GM21381 (cell line): ENCODE measurements around the gene LPAR3.
"Not testable (repeated sequence)": the region's sequence is repeated elsewhere in the genome, so short reads cannot be mapped to it uniquely, and the experiment has no call there.

Source experiments
- ATAC-seq: cut with Tn5 transposase; IDR thresholded peaks from one replicate; pipeline ENCODE4 v1.9.1; 2021; ENCODE audit warnings: mild to moderate bottlenecking, moderate library complexity; ENCODE audit not compliant: unreplicated experiment

The LPAR3 gene, protein sequence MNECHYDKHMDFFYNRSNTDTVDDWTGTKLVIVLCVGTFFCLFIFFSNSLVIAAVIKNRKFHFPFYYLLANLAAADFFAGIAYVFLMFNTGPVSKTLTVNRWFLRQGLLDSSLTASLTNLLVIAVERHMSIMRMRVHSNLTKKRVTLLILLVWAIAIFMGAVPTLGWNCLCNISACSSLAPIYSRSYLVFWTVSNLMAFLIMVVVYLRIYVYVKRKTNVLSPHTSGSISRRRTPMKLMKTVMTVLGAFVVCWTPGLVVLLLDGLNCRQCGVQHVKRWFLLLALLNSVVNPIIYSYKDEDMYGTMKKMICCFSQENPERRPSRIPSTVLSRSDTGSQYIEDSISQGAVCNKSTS

DNA sequence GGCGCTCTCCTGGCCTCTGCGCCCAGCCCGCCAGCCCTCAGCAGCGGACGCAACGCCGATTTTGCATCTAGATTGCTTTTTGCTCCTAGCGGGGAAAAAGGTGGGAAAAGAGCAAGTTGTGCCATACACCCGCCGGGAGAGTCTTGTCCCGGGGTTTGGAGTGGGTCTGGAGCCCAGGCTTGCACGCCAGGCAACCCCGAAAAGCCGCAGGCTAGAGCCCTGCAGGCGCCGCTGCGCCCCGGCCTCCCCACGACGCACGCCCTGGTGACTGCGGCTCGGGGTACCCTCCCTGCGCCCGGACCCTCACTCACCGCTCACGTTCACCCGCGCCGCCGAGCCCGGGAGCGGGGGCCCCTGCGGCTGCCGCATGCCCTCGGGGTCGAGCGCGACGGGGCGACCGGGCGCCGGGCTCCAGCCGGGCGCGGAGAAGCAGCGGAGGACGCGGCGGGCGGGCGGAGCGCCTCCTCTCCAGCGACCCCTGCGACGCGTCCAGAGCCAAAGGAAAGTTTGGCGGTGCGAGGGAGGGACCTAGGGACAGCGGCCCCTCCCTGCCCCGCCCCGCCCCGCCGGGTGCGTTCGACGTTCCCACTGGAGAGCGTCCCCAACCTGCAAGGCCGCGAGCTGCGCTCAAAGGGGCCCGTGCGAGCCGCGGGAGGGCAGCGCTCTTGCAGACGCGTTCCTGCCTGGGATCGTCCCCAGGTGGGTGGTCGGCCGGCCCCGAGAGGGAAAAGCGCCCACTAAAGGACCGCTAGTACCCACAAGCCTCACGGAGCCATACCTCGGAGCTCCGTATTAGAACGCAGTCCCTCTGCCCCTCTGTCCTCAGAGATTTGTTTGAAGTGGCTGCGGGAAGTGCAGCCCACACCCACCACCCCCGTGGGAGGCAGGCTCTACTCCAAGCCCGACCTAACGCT, at the start of gene LPAR3:
Gene LPAR3, minus strand, starts transcription at position 502 of the 914 bp plus-strand sequence. CDS start 27,086 bp downstream, outside the sequence.
- no peak for ATAC-seq

DNA sequence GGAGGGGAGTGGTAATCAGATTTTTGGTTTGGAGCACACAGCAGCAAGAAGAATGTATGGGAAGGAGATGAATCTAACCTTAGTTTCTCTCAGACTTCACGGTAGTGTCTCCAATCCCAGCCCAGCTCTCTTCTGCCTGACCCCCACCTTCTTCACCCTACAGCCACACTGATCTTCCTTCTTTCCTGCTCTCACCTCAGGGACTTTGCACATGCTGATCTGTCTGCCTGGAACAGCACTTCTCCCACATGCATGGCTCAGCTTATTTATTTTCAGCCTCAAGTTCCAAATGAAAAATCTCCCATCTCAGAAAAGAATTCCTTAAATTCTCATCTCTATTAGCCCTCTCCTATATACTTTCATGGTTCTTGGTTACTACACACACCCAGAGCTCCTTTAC, 48.8 kb upstream of the LPAR3 start:
- ATAC-seq = no peak

DNA sequence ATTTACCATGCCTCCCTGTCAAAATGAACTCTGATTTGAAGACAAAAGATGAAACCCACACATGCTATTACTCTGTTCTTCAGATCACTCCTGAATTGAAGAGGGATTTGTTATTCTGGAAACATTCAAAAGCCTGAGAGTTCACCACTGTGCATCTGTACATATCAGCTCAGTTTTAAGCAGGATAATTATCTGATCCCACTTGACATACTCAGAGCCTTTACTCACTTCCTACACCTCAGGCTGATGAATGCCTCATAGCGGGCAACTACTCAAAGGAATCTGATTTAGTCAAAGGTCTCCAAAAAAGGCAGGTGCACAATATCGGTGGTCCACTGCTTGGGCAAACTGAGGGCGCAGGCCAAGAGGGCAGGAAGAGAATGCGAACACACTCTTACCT, 47.5 kb upstream of the LPAR3 start:
- ATAC-seq = no peak

DNA sequence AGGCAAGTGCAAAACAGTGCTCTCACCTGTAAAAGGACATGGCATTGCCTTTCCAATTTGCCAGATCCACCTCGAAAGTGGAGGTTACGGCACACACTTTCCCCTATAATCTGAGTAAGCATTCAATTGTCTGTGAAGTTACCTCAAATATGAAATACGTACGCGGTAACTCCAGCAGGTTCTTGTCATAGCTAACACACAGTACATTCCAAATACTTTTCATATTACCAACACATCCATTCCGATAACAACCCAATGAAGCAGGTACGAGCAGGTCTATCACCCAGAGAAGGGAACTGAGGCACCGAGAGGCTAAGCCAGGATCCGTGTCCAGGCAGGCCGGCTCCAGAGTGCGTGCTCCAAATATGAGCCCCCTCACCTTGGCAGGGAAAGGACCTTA, 46.8 kb upstream of the LPAR3 start:
- no peak for ATAC-seq

DNA sequence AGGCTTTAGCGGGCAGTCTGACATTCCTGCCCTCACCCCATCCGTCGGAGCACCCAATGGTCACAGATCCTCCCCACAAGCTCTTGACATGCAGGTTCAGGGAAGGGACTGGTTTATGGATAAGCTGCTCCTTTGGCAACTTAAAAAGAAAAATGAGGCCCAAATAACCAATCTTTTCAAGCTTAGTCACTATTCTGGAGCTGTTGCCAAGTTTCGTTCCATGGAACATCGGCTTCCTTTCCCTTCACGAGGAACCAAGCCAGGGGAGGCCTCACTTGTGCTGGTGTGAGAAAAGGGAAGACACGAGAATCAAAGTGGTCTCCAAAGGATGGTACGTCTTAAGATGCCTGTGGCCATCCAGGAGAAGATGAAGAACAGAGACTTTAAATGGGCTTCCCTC, 46.1 kb upstream of the LPAR3 start:
- no peak for ATAC-seq

DNA sequence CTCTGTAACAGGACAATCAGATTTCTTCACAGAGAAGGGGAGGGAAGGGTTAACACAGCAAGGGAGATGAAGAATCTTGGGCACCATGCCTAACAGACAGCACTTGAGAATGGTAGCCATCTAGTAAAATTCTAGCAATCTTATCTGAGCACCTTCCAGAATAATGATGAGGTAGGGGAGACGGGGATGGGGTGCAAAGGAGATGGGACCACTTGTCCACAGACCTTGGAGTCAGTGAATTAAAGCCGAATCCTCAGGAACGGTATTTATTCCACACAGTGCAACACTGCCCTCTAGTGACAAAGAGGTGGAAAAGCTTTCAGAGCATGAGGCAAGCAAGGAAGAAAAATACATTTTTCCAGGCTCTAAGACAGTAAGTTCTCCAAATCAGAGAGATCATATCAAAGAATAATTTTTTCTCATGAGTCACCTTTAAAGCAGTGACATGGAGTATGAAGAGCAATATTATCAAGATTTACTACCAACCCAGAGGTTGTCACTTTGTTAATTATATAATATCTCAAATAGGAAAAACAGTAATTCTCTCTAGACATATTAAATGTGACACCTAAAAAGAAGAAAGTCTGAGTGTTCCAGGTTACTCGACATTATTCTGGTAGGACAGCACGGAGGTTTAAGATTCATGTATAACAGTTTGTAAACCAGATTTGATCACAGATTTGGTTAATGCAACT, 43.3 kb upstream of the LPAR3 start:
- no peak for ATAC-seq

DNA sequence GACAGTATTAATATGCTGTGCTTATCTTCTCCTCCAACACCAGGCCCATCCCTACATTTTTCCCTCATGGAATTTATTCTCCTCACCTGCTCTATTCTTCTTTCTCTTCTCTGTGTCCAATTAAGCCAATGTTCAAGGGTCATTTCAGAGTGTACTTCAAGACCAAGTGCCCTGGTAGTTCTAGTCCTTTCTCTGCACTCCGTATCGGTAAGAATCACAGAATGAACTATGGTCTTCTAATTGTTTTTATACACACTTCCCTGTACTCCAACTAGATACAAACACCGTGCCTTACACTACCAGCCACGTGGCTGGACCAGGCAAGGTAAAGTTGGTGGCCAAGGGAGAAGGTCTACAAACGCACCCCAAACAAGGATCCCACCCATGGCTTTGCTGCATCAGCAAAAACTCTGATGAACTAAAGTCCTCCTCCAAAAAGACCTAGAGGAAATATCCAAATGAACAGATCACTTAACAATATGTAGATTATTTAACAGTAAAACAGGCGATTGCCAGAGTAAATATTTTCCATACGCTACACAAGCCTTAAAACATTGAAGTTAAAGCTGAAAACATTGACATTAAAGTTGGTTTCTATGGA, 40.1 kb upstream of the LPAR3 start:
- no peak for ATAC-seq

DNA sequence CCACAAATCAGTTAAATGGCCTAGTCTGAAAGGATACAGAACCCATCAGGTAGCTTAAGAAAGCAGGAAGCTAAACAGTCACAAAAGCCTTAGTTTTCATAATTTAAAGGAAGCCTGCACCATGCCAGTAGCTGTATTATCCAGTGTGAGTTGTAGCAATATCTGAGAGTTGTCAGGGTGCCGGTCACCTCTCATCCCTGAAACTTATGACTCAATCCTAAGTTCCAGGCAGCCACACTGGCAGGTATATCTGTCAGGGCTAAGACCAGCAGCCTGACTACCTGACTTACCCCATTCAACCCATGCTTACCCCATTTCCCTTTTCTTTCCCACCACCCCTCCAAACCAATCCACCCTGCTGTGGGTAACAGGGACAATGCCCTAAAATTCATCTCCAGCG, 37.8 kb upstream of the LPAR3 start:
- ATAC-seq = no peak

DNA sequence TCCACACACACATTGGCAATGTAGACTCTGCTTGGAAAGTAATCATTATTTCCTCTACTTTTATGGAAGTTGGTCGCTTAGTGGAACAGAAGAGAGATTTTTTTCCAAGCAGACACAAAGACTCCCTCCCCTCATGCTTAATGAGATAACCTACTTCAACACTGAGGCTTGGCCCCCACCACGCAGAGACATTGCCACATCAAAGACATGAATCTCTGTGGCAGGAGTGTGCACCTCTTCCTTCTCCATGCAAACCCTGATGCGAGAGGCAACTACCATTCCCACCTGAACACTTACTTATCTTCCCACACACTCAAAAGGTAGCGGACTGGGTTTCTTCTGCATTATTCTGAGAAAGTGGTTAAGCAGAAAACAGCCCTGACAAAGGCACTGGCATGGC, 37.3 kb upstream of the LPAR3 start:
- ATAC-seq = no peak

DNA sequence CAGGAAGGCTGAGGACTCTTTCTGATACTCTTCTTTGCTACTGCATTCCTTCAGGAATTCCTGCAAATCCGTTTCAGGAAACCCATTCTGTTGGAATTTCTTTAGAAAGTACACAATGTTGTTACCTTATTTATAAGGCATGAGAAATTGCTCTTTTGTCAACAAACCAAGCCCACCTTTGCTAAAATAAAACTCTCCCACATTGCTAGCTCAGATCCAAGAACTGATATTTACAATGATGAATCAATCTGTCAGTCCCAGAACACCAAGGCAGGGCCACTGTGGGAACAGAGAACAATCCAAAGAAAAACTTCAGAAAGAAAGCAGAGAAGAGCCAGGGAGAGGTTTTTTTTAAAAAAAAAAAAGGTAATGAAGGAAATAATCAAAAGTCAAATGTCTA, 36.6 kb upstream of the LPAR3 start:
- ATAC-seq = no peak

DNA sequence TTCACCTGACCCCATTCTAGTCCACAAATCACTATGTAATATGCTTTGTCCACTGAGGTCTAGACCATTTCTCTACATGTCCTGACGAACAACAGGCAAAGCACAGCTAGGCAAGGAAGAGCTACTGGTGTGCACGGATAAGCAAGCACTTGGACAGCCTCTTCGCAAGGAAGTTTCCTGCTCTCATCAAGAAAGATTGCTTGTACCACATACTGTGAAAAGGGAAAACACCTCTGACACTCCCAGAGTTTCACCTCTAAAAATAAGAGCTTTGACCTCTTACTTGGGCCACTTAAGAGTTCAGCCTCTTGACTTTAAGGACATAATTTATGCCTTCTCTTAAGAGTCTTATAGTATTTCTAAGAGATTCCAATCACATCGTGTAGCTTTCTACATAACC, 36.0 kb upstream of the LPAR3 start:
- no peak for ATAC-seq

DNA sequence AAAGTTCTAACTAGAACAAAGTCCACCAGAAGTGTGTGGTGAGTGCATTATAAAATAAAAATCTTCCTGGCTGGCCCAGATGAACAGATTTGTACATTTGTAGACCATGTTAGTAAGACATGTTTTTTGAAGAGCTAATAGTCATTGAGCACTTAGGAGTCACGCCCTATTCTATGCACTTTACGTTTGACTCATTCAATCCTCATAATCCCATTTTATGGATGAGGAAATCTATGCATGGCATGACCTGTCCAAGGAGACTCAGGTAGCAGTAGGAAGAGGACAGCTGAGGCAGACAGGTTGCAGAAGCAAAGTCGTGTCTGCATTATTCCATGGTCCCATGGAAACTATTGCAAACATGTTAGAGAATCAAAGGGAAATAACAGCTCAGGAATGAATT, 30.3 kb upstream of the LPAR3 start:
- no peak for ATAC-seq

DNA sequence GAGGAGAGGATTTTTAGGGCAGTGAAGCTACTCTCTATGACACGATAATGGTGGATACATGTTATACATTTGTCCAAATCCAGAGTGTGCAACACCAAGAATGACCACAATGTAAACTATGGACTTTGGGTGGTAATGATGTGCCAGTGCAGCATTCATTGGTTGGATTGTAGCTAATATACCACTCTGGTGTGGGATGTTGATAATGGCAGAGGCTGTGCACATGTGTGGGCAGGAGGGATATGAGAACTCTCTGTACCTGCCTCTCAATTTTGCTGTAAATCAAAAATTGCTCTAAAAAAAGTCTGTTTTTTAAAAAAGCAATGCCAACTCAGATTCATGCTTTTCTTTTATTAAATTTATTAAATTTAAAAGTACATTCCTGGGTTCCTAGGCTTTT, 27.2 kb upstream of the LPAR3 start:
- ATAC-seq = no peak

DNA sequence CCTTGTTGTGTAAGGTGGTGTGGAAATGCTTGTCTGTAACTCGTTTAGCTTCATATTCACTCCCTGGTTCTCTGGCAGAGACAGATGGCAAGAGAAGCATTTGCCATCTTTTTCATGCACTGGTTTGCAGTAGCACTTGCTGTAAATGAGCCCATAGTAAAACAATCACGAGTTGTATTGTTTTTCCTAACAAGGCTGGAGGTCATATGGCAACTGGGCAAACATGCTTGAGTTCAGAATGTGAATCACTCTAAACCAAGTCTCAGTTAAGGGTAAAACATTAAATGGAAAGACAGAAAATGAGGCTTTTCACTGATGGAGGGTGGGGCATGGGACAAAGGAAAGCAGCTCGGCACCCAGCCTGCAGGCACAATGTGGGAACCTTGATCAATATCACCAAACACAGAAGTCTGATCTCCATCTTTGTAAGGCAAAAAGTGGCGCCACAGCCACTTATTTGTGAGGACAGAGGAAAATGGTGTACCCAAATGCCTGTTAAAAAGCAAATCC, 26.5 kb upstream of the LPAR3 start:
- no peak for ATAC-seq

DNA sequence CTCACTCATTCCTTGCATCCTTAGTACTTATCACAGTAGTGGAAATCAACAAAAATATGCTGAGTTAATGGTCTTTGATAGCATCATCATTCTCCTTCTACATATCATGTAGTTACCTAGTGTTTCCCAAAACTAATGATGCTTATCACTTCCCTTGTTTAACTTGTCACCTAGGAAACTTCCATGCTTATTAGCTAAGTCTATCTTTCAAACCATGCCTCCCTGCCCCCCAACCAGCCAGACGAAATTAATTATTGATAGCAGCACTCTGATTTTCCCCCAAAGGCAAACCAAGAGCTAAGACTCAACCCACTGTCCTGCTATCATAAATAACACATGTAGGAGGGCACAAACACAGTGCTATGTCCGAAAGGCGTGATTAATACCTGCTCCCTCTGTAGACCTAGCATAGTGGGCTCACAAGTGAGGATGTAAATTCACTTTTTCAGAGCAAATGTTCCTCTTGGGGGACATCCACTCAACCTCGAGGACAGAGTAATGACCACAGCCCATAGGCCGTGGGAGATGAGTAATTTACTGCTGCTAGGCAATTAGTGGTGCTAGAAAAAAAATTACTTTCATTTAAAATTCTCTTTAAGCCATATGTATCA, 25.8 kb upstream of the LPAR3 start:
- ATAC-seq = no peak

DNA sequence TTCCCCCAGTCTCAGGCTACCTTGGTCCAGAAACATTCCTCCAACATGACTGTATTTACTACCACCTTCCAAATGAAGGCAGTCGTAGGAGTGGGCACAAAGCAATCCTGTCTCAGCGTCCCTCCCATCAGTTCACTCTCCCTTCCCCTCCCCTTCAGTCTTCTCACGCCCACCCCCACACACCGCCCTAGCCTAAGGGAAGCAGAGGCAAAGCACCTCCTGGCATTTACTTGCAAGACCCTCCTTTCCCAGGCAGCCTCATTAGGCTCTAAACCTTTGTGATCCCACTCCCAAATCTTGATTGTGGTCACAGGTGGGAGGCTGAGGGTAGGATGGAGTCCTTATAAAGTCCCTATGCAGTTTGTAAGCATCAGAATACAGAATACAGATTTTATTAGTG, 23.9 kb upstream of the LPAR3 start:
- ATAC-seq = no peak

DNA sequence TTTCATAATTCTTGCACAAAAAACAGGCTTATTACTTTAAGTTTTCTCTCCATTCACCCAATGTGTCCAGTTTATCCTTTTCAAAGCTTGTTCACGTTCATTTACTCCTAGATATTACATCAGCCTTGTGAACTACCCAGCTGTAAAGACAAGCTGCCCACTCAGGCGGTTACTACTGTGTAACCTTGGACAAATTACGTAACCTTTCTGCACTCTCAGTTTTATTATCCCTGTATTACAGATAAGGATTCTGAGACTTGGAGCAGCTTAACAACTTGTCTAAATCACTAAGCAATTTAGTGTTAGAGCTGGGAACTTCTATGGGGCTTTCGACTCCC, 20.5 kb upstream of the LPAR3 start:
- ATAC-seq = no peak

DNA sequence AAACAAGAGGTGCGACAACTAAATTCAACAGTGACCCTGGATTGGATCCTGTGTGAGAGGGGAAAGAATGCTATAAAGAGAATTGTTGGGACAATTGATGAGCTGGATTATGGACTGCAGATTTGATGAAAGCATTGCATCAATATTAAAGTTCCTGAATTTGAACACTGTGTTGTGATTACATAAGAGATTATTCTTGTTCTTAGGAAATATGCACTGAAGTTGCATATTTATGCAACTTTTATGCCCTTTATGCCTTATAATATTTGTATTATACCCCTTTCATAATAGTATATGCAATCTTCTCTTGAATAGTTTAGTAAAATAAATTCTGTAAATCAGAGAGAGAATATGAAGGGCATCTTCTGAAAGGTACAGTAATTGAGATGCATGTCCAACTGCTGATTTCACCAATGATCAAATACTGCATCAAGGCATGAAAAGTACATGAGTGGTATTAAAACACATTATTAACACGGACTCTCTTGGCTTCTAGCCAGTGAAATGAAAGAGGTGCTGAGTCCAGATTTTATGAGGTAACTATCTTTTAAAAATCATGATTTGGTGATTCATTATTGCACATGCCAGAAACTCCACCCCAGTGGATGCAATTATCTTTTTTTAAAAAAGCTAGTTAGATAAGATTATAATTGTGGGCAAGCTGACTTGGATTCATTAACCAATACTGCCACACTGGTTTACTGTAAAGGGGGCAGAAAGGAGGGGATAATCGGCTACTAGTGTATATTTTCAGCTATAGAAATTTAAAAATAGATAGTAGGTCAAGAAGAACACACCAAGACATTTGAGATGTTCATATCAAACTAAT, 19.9 kb upstream of the LPAR3 start:
- no peak for ATAC-seq

DNA sequence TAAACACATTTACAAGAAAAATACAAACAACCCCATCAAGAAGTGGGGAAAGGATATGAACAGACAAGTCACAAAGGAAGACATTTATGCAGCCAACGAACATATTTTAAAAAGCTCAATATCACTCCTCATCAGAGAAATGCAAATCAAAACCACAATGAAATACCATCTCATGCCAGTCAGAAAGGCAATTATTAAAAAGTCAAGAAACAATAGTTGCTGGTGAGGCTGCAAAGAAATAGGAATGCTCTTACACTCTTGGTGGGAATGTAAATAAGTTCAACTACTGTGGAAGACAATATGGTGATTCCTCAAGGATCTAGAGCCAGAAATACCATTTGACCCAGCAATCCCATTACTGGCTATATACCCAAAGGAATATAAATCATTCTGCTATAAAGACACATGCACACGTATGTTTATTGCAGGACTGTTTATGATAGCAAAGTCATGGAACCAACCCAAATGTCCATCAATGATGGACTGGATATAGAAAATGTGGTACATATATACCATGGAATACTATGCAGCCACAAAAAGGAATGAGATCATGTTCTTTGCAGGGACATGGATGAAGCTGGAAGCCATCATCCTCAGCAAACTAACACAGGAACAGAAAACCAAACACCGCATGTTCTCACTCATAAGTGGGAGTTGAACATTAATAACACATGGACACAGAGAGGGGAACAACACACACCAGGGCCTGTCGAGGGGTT, 15.9 kb upstream of the LPAR3 start:
- ATAC-seq = not testable (repeated sequence)
